ENCODE measurements around the gene TMEM270. TPM values are rescaled to one million over a fixed set of nuclear protein-coding genes. Genes with fewer than 3 reads are reported as not detected.

The TMEM270 gene
- polyA plus RNA-seq, 2 donors, result not detected

DNA sequence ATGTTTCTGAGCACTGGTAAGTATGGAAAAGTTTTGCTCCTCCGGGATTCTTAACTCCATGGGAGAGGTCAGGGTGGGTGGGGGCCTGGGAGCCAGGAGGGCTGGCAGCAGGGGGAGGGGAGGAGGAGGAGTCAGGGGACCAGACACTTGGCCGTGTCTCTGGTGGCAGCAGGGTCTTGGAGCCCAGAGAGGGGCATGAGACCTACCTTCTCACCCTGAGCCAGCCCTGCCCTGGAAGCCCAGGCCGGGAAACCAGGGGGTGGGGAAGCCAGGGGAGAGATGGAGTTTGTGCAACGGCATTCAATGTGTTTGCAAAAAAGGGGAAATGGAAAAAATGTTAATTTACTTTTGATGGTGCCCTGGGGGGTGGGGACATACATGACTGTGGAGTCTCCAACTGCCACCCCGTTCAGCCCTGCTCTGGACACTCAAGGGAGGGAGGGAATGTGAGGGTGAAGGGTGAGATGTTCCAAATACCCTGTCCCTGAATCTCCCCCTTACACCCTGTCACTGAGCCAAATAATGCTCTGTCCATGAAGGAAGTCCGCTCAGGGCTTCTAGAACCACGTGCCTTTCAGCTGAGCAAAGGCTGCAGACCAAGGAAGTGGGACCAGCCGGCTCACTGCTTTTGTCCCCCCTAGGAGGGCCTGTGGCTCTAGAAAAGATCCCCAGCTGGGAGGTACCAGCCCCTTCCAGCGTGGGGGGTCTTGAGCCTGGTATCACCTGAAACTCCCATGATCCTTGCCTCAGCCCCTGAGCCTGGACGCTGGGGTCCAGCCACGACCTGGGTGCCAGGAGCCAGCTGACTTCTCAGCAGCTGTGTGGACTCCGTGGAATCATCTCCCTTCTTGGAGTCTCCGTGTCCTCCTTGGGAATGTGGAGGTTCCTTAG, 48.3 kb downstream of the TMEM270 start:
- H3K27me3 ChIP-seq (ENCODE audit: control insufficient read depth in 1 of 2, insufficient read depth in 2 of 2, low read length in 2 of 2), result no peaks in the 10 kb centered on the region
- no peaks in the 10 kb centered on the region for H3K9me3 ChIP-seq (ENCODE audit: control insufficient read depth in 2 of 2, insufficient read depth in 1 of 2, low read depth in 1 of 2, low read length in 1 of 2)
- no peak overlapping the region for H3K4me3 ChIP-seq (ENCODE audit: low read depth in 1 of 2, low read length in 2 of 2)
- H3K27ac ChIP-seq (ENCODE audit: low read depth in 2 of 2, low read length in 1 of 2), result no peak overlapping the region
- H3K36me3 ChIP-seq (ENCODE audit: control insufficient read depth in 2 of 2, insufficient read depth in 2 of 2, low read length in 1 of 2), result no peaks in the 10 kb centered on the region
- 46 to 58% methylated on average over 13 of the region's 13 CpGs for WGBS, 2 donors
- peaks cover 0 to 3% of the 10 kb centered on the region in 2 donors for H3K4me1 ChIP-seq (ENCODE audit: control insufficient read depth in 2 of 2, insufficient read depth in 2 of 2, low read length in 1 of 2)

DNA sequence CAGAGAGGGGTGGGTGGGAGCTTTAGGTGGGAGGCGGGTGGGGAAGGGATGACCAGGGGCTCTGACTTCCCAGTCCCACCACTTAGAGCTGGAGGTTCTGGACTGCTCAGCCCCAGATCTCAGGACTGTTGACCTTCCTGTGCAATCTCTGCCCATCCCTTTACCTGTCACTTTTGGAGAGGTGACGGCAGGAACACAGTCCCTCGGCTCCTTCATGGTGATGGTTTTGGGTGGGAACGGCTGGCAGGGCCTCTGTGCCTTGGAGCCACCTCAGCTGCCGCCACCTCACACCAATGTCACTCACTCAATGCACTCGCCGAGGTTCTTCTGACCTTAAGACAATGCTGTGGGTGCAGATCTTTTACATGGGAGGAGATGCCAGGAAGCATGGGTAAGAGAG, 49.0 kb downstream of the TMEM270 start:
- 87 to 90% methylated on average over 7 of the region's 7 CpGs for WGBS, 2 donors
- H3K9me3 ChIP-seq (ENCODE audit: control insufficient read depth in 2 of 2, insufficient read depth in 1 of 2, low read depth in 1 of 2, low read length in 1 of 2), result no peaks in the 10 kb centered on the region
- no peak overlapping the region for H3K27ac ChIP-seq (ENCODE audit: low read depth in 2 of 2, low read length in 1 of 2)
- no peaks in the 10 kb centered on the region for H3K36me3 ChIP-seq (ENCODE audit: control insufficient read depth in 2 of 2, insufficient read depth in 2 of 2, low read length in 1 of 2)
- H3K4me1 ChIP-seq (ENCODE audit: control insufficient read depth in 2 of 2, insufficient read depth in 2 of 2, low read length in 1 of 2), result peaks cover 0 to 3% of the 10 kb centered on the region in 2 donors
- H3K4me3 ChIP-seq (ENCODE audit: low read depth in 1 of 2, low read length in 2 of 2), result no peak overlapping the region
- no peaks in the 10 kb centered on the region for H3K27me3 ChIP-seq (ENCODE audit: control insufficient read depth in 1 of 2, insufficient read depth in 2 of 2, low read length in 2 of 2)

DNA sequence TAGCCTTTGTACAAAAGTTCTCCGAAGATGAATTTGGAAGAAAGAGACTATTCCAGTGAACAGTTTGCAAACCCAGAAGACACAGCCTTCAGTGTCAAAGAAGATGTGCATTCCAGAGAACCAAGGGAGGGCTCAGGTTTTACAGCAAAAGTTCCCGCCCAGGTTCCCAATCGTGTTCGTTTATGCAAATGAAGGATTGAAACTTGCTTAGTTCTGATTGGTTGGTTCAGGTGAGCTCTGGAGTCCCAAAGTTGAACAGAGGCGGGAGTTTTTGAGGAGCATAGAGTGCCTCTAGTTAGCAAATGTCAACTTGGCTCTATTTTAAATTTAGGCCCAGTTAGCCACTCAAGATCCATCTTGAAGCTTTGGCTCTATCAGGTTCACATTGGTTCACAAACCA, 51.3 kb downstream of the TMEM270 start:
- no peaks in the 10 kb centered on the region for H3K9me3 ChIP-seq (ENCODE audit: control insufficient read depth in 2 of 2, insufficient read depth in 1 of 2, low read depth in 1 of 2, low read length in 1 of 2)
- peaks cover 0 to 3% of the 10 kb centered on the region in 2 donors for H3K4me1 ChIP-seq (ENCODE audit: control insufficient read depth in 2 of 2, insufficient read depth in 2 of 2, low read length in 1 of 2)
- H3K27ac ChIP-seq (ENCODE audit: low read depth in 2 of 2, low read length in 1 of 2), result no peak overlapping the region
- H3K27me3 ChIP-seq (ENCODE audit: control insufficient read depth in 1 of 2, insufficient read depth in 2 of 2, low read length in 2 of 2), result no peaks in the 10 kb centered on the region
- no peak overlapping the region for H3K4me3 ChIP-seq (ENCODE audit: low read depth in 1 of 2, low read length in 2 of 2)
- H3K36me3 ChIP-seq (ENCODE audit: control insufficient read depth in 2 of 2, insufficient read depth in 2 of 2, low read length in 1 of 2), result no peaks in the 10 kb centered on the region
- WGBS, 2 donors, result 92% methylated on average over 5 of the region's 5 CpGs

Other genes starting within 250 kb of the TMEM270 start
- gene MLXIPL, start 236.6 kb upstream of the TMEM270 start, polyA plus RNA-seq, result 1 to 10 TPM; 2.5 to 4.5 TPM
- gene VPS37D, start 193.3 kb upstream of the TMEM270 start, polyA plus RNA-seq, result under 1 TPM; 0.45 to 0.75 TPM
- 1 to 10 TPM; 3.9 to 6.1 TPM for gene DNAJC30, start 177.7 kb upstream of the TMEM270 start, polyA plus RNA-seq
- 10 to 100 TPM; 39.9 to 43.5 TPM for gene BUD23, start 177.6 kb upstream of the TMEM270 start, polyA plus RNA-seq
- 1 to 10 TPM; 1.6 to 2.4 TPM for gene STX1A, start 141.5 kb upstream of the TMEM270 start, polyA plus RNA-seq
- 10 to 100 TPM; 22.6 to 28.3 TPM for gene ABHD11, start 122.4 kb upstream of the TMEM270 start, polyA plus RNA-seq
- gene CLDN3, start 90.9 kb upstream of the TMEM270 start, polyA plus RNA-seq, result under 1 TPM; 0.14 to 0.26 TPM
- 100 to 1,000 TPM; 124 to 233 TPM for gene CLDN4, start 30.2 kb upstream of the TMEM270 start, polyA plus RNA-seq
- gene METTL27, start 18.6 kb upstream of the TMEM270 start, polyA plus RNA-seq, result 1 to 10 TPM in 1 of 2 donors, under 1 TPM in 1; 0.45 to 1.1 TPM
- gene ELN, start 167.0 kb downstream of the TMEM270 start, polyA plus RNA-seq, result 10 to 100 TPM; 12.6 to 25.7 TPM
- gene LIMK1, start 222.6 kb downstream of the TMEM270 start, polyA plus RNA-seq, result 1 to 10 TPM; 5.9 to 7.7 TPM